IMR-90 (cell line): ENCODE results near the gene DISP1. TPM values are rescaled to one million over a fixed set of nuclear protein-coding genes. Genes with fewer than 3 reads are reported as not detected.

Experiments
- ATAC-seq: fragments of 200-7000 bp; cut with Tn5 transposase; 2 replicates; pipeline ENCODE4 v1.9.1; 2020; ENCODE audit warnings: low read depth, mild to moderate bottlenecking, moderate library complexity
- Bru-seq: library from RNA; stranded (reverse); fragments of 400-500 nt; gene quantifications from one replicate; lab custom pipeline; 2021; lab: Mats Ljungman, UMichigan
- BruChase-seq, 2 experiments: library from RNA; stranded (reverse); fragments of 400-500 nt; gene quantifications; one replicate each; lab custom pipeline; 2021; lab: Mats Ljungman, UMichigan
- BruUV-seq: library from RNA; stranded (reverse); fragments of 400-500 nt; replicated peaks from 2 replicates; lab custom pipeline; 2021; lab: Mats Ljungman, UMichigan
- CTCF ChIA-PET: fragments of 300-600 bp; formaldehyde crosslinking; extraction: SDS; loops from one replicate; lab custom pipeline; 2021; ENCODE audit warnings: antibody characterized with exemption; lab: Yijun Ruan, JAX
- POLR2A ChIA-PET: fragments of 300-600 bp; sonication (Branson Sonifier 250); formaldehyde crosslinking; loops from one replicate; lab custom pipeline; 2022; ENCODE audit warnings: antibody characterized with exemption; ENCODE audit not compliant: unreplicated experiment; lab: Charles Lee
- DNase-seq: peaks from one replicate; pipeline ENCODE4 v3.0.0; 2013
- H2AFZ ChIP-seq: replicated peaks from 2 replicates; pipeline ENCODE3; 2013; ENCODE audit warnings: low read length, mild to moderate bottlenecking; ENCODE audit not compliant: poor library complexity
- H2AK5ac ChIP-seq: 2 replicates; pipeline ENCODE4 v1.6.1; 2013; ENCODE audit warnings: low read depth, low read length, inconsistent platforms
- H2AK9ac ChIP-seq: replicated peaks from 2 replicates; pipeline ENCODE3; 2013; ENCODE audit warnings: mild to moderate bottlenecking, low read depth, low read length, moderate library complexity; ENCODE audit not compliant: poor library complexity
- H2BK120ac ChIP-seq: 2 replicates; pipeline ENCODE4 v1.6.1; 2013; ENCODE audit warnings: low read depth, low read length, inconsistent platforms
- H2BK15ac ChIP-seq: 3 replicates; pipeline ENCODE4 v1.6.1; 2013; ENCODE audit warnings: low read depth, low read length, inconsistent platforms
- H2BK20ac ChIP-seq: 2 replicates; pipeline ENCODE4 v1.6.1; 2013; ENCODE audit warnings: low read depth, mild to moderate bottlenecking, inconsistent platforms, low read length, moderate library complexity
- H2BK5ac ChIP-seq: 2 replicates; pipeline ENCODE4 v1.6.1; 2013; ENCODE audit warnings: mild to moderate bottlenecking, low read depth, low read length, inconsistent platforms; ENCODE audit not compliant: poor library complexity, severe bottlenecking
- H3K14ac ChIP-seq: replicated peaks from 2 replicates; pipeline ENCODE4 v1.6.1; 2013; ENCODE audit warnings: low read depth, low read length, inconsistent platforms
- H3K18ac ChIP-seq: 2 replicates; pipeline ENCODE4 v1.6.1; 2013; ENCODE audit warnings: low read depth, low read length, control low read depth
- H3K23ac ChIP-seq: 2 replicates; pipeline ENCODE4 v1.6.1; 2013; ENCODE audit warnings: low read depth, low read length, inconsistent platforms
- H3K27ac ChIP-seq: 2 replicates; pipeline ENCODE4 v1.5.1; 2013; ENCODE audit warnings: mild to moderate bottlenecking, control low read depth, low read length; ENCODE audit not compliant: insufficient read depth
- H3K27me3 ChIP-seq: 2 replicates; pipeline ENCODE4 v1.6.1; 2013; ENCODE audit warnings: low read length; ENCODE audit not compliant: control insufficient read depth, insufficient read depth
- H3K36me3 ChIP-seq: 2 replicates; pipeline ENCODE4 v1.6.1; 2013; ENCODE audit warnings: low read length, mixed read lengths; ENCODE audit not compliant: control insufficient read depth, insufficient read depth
- H3K4ac ChIP-seq: 2 replicates; pipeline ENCODE4 v1.6.1; 2013; ENCODE audit warnings: low read depth, low read length, inconsistent platforms
- H3K4me1 ChIP-seq: 2 replicates; pipeline ENCODE4 v1.6.1; 2013; ENCODE audit warnings: low read length, mixed read lengths; ENCODE audit not compliant: control insufficient read depth, insufficient read depth
- H3K4me2 ChIP-seq: 2 replicates; pipeline ENCODE4 v1.6.1; 2013; ENCODE audit warnings: low read depth, mild to moderate bottlenecking, control low read depth, low read length, moderate library complexity
- H3K4me3 ChIP-seq: 2 replicates; pipeline ENCODE4 v1.5.1; 2013; ENCODE audit warnings: low read depth, mild to moderate bottlenecking, control low read depth, low read length, moderate library complexity; ENCODE audit not compliant: insufficient read depth
- H3K56ac ChIP-seq: 2 replicates; pipeline ENCODE4 v1.6.1; 2013; ENCODE audit warnings: low read length, inconsistent platforms; ENCODE audit not compliant: insufficient read depth; ENCODE audit errors: extremely low read depth
- H3K79me1 ChIP-seq, 2 experiments: 2 replicates each; pipeline ENCODE4 v1.6.1; 2013; ENCODE audit warnings: low read length in 2 of 2, inconsistent platforms in 1 of 2, low read depth in 1 of 2
- H3K9ac ChIP-seq: 2 replicates; pipeline ENCODE4 v1.6.1; 2013; ENCODE audit warnings: low read depth, low read length, control low read depth
- H3K9me1 ChIP-seq: 2 replicates; pipeline ENCODE4 v1.6.1; 2013; ENCODE audit warnings: low read length, inconsistent platforms; ENCODE audit not compliant: insufficient read depth
- H3K9me3 ChIP-seq: 2 replicates; pipeline ENCODE4 v1.6.1; 2013; ENCODE audit warnings: low read length; ENCODE audit not compliant: control insufficient read depth, insufficient read depth
- H4K20me1 ChIP-seq: 2 replicates; pipeline ENCODE4 v1.6.1; 2013; ENCODE audit warnings: low read length, inconsistent platforms; ENCODE audit not compliant: insufficient read depth
- H4K5ac ChIP-seq: 2 replicates; pipeline ENCODE4 v1.6.1; 2013; ENCODE audit warnings: mild to moderate bottlenecking, low read depth, low read length, control low read depth
- H4K8ac ChIP-seq, 2 experiments: 2 replicates each; pipeline ENCODE4 v1.6.1; 2013; ENCODE audit warnings: low read depth in 2 of 2, low read length in 2 of 2, control low read depth in 1 of 2, inconsistent platforms in 1 of 2
- H4K91ac ChIP-seq: 2 replicates; pipeline ENCODE4 v1.6.1; 2013; ENCODE audit warnings: low read depth, low read length, inconsistent platforms; ENCODE audit not compliant: insufficient read depth
- FOS ChIP-seq: fragments of 150-350 bp; IDR thresholded peaks from 2 replicates; pipeline ENCODE4 v1.6.1; 2016; ENCODE audit warnings: low read depth, low read length
- MAZ ChIP-seq: IDR thresholded peaks from 2 replicates; pipeline ENCODE4 v1.6.1; 2012; ENCODE audit warnings: low read depth, mild to moderate bottlenecking, low read length, improper control_type of control experiment, moderate library complexity, borderline replicate concordance
- POLR2A ChIP-seq: IDR thresholded peaks from 2 replicates; pipeline ENCODE4 v1.6.1; 2012; ENCODE audit warnings: mild to moderate bottlenecking, low read depth, low read length
- WGBS, 2 experiments: methylation state at CpG; one replicate each; pipeline versions ENCODE4 v1.1.5 to v1.1.7; 2013; ENCODE audit warnings: missing lambda C conversion rate in 2 of 2; ENCODE audit not compliant: insufficient read length in 1 of 2; ENCODE audit errors: extremely low coverage in 2 of 2; 5-methylcytosine and 5-hydroxymethylcytosine counted together
- dilution Hi-C: fragments of 300-500 bp; cut with HindIII; formaldehyde crosslinking; loops from one replicate; pipeline ENCODE4 v1.14.3; 2018; ENCODE audit warnings: low sequenced_read_pairs; ENCODE audit not compliant: unreplicated experiment
- in situ Hi-C: fragments of 300-500 bp; cut with MboI; formaldehyde crosslinking; loops from 3 replicates; pipeline ENCODE4 v1.14.3; 2019; ENCODE audit warnings: low sequenced_read_pairs, inconsistent platforms, mixed read lengths
- intact Hi-C: fragments of 100-400 bp; cut with micrococcal nuclease; formaldehyde crosslinking; loops from 2 replicates; pipeline ENCODE4 v1.10.0; 2022
- long read RNA-seq: library from polyadenylated mRNA; unstranded; transcript quantifications from one replicate; pipeline ENCODE4 v2.0.0, GENCODE V29; 2021; ENCODE audit not compliant: unreplicated experiment
- polyA plus RNA-seq, 3 experiments: library from polyadenylated mRNA; depleted of rRNA; stranded (reverse); fragments of >200 nt; gene quantifications; 2 replicates each; pipeline ENCODE4 v1.2.3, GENCODE V29; 2012; ENCODE audit warnings: low replicate concordance in 1 of 3
- total RNA-seq: library from RNA; depleted of rRNA; stranded (reverse); fragments of >200 nt; gene quantifications from 2 replicates; pipeline ENCODE4 v1.2.3, GENCODE V29; 2012; rRNA removed

The DISP1 gene
- total RNA-seq (4.7 and 5.2 TPM in 2 replicates), polyA plus RNA-seq (2012; rRNA removed) (3.3 TPM in 2 replicates), Bru-seq, nascent RNA (percentile 54 among the genes with signal in this experiment), BruChase-seq, experiment 1, labeled RNA remaining after a 6-hour chase (percentile 40 among the genes with signal in this experiment), BruChase-seq, experiment 2, labeled RNA remaining after a 2-hour chase (percentile 53 among the genes with signal in this experiment)
- polyA plus RNA-seq (2012; cell fraction: cytosol; rRNA removed): 1.6 and 2.2 TPM in 2 replicates
- polyA plus RNA-seq (2012; cell fraction: nucleus; rRNA removed; ENCODE audit: low replicate concordance): 5.1 and 7.6 TPM in 2 replicates
- long read RNA-seq, partial matches to known transcripts: 0 of 1 reads
- long read RNA-seq, other reads (novel, unspliced or antisense): 1 of 1 reads

- no peak within 1 kb of the TSS for H2BK20ac ChIP-seq
- intact Hi-C loops (loop anchor here (2.0 to 5.0 kb wide), 3 partner anchors 14 to 193 kb away; no protein-coding TSS in a partner anchor), in situ Hi-C loops (no loop called here), dilution Hi-C loops (no loop called here)
- no TSS peak for BruUV-seq
- peaks cover 8 to 23% of the 10 kb centered on the region in 2 experiments for H3K79me1 ChIP-seq
- peak; percentile 83 for ATAC-seq
- H3K27me3 ChIP-seq: no peaks in the 10 kb centered on the region
- ChIA-PET CTCF (no interaction called here), POLR2A (no interaction called here)
- H3K9me3 ChIP-seq: no peaks in the 10 kb centered on the region
- H2BK5ac ChIP-seq: peak within 1 kb of the TSS; percentile 81
- peak within 1 kb of the TSS; percentile 76 for H4K5ac ChIP-seq
- H3K4me3 ChIP-seq: peak within 1 kb of the TSS; percentile 94
- H3K4me2 ChIP-seq: peak within 1 kb of the TSS; percentile 97
- peak; percentile 74 for DNase-seq
- H3K4me1 ChIP-seq: peaks cover 6% of the 10 kb centered on the region; the same call in 1 of the 2 replicates
- H2AK5ac ChIP-seq: peak within 1 kb of the TSS; percentile 52
- H2AFZ ChIP-seq: peak within 1 kb of the TSS; percentile 91
- H3K14ac ChIP-seq: peak within 1 kb of the TSS; percentile 92
- peaks cover 8% of the 10 kb centered on the region for H3K9me1 ChIP-seq
- peak within 1 kb of the TSS; percentile 76 to 85 for H4K8ac ChIP-seq
- H2AK9ac ChIP-seq: peak within 1 kb of the TSS; percentile 49
- H2BK15ac ChIP-seq: peak within 1 kb of the TSS; percentile 46; the same call in 1 of the 3 replicates
- H3K18ac ChIP-seq: peak within 1 kb of the TSS; percentile 65
- TF ChIP-seq POLR2A (peak; percentile 82), FOS (peak; percentile 67), MAZ (no peak)
- H2BK120ac ChIP-seq: peak within 1 kb of the TSS; percentile 78
- H3K36me3 ChIP-seq: no peaks in the 10 kb centered on the region
- peak within 1 kb of the TSS; percentile 82 for H3K9ac ChIP-seq
- peak within 1 kb of the TSS; percentile 64 for H3K4ac ChIP-seq
- 1% methylated on average over 40 of the region's 67 CpGs; no CpG with 5 or more reads in 1 of the 2 experiments for WGBS, 2 experiments
- H4K20me1 ChIP-seq: no peaks in the 10 kb centered on the region
- H3K23ac ChIP-seq: peak within 1 kb of the TSS; percentile 96
- H3K56ac ChIP-seq: peak within 1 kb of the TSS; percentile 60
- peak within 1 kb of the TSS; percentile 85 for H3K27ac ChIP-seq
- H4K91ac ChIP-seq: peak within 1 kb of the TSS; percentile 31
Observed at GRCh38 chr1:222814536-222815439, at the start of gene DISP1. Gene DISP1 (plus strand): TSS chr1:222815039. CDS start chr1:222942824, 127,785 bp downstream.
